Right lung (tissue), 5 donors: ENCODE data around the gene GPR32. TPM values are rescaled to one million over a fixed set of nuclear protein-coding genes. Genes with fewer than 3 reads are reported as not detected.
A peak's percentile ranks its signal among the peaks of the same experiment; 100 is the strongest.
"Not testable (repeated sequence)": the region's sequence is repeated elsewhere in the genome, so short reads cannot be mapped to it uniquely, and the experiment has no call there.

Experiments
- DNase-seq, 2 donors: peaks; one replicate each; pipeline ENCODE4 v3.0.0-alpha.2; 2013
- polyA plus RNA-seq, 5 donors: library from polyadenylated mRNA; unstranded; fragments of 120-200 nt; gene quantifications; one replicate each; pipeline versions ENCODE4 v1.2.1 to v1.2.3, GENCODE V29; 2013; ENCODE audit warnings: inconsistent platforms in 1 of 5, low replicate concordance in 1 of 5; ENCODE audit not compliant: insufficient read length in 5 of 5, insufficient read depth in 1 of 5

GPR32 gene
- polyA plus RNA-seq, 5 donors = not detected

GRCh38 chr19:50779504-50780457 is 9.5 kb downstream of the GPR32 start:
- DNase-seq = no peak

- peak in 1 of 2 donors; percentile 35 for DNase-seq
Observed at GRCh38 chr19:50780753-50781435, 10.6 kb downstream of the GPR32 start.

- DNase-seq = not testable (repeated sequence)
Observed at GRCh38 chr19:50783848-50784152, 13.5 kb downstream of the GPR32 start.

- DNase-seq = no peak
Observed at GRCh38 chr19:50784710-50785109, 14.4 kb downstream of the GPR32 start.

- DNase-seq = no peak
Observed at GRCh38 chr19:50785329-50785728, 15.1 kb downstream of the GPR32 start.

- DNase-seq = no peak
Observed at GRCh38 chr19:50790396-50790795, 20.1 kb downstream of the GPR32 start, which contains the start of gene ACP4. ACP4 (plus strand) TSS chr19:50790415; CDS start chr19:50790415, 0 bp downstream.

GRCh38 chr19:50790922-50791467 is 20.7 kb downstream of the GPR32 start:
- no peak for DNase-seq

- no peak for DNase-seq
Observed at GRCh38 chr19:50791594-50792271, 21.5 kb downstream of the GPR32 start.

- no peak for DNase-seq
Observed at GRCh38 chr19:50792272-50793250, 22.3 kb downstream of the GPR32 start.

- no peak for DNase-seq
Observed at GRCh38 chr19:50793558-50794065, 23.3 kb downstream of the GPR32 start.

- DNase-seq = no peak
Observed at GRCh38 chr19:50794074-50794875, 24.0 kb downstream of the GPR32 start.

- no peak for DNase-seq
Observed at GRCh38 chr19:50794876-50795663, 24.8 kb downstream of the GPR32 start.

GRCh38 chr19:50795664-50796073 is 25.4 kb downstream of the GPR32 start:
- DNase-seq = no peak

- no peak for DNase-seq
Observed at GRCh38 chr19:50796128-50796633, 25.9 kb downstream of the GPR32 start.

- DNase-seq = no peak
Observed at GRCh38 chr19:50796634-50797428, 26.6 kb downstream of the GPR32 start.

GRCh38 chr19:50797429-50797780 is 27.1 kb downstream of the GPR32 start:
- no peak for DNase-seq

GRCh38 chr19:50797781-50798658 is 27.8 kb downstream of the GPR32 start:
- no peak for DNase-seq
